HG03439 (cell line): ENCODE results near the gene HSD11B1.
"Not testable (repeated sequence)": the region's sequence is repeated elsewhere in the genome, so short reads cannot be mapped to it uniquely, and the experiment has no call there.

ENCODE experiments used
- ATAC-seq: cut with Tn5 transposase; IDR thresholded peaks from one replicate; pipeline ENCODE4 v1.9.1; 2021; ENCODE audit warnings: mild to moderate bottlenecking, moderate library complexity; ENCODE audit not compliant: unreplicated experiment

The HSD11B1 gene

DNA sequence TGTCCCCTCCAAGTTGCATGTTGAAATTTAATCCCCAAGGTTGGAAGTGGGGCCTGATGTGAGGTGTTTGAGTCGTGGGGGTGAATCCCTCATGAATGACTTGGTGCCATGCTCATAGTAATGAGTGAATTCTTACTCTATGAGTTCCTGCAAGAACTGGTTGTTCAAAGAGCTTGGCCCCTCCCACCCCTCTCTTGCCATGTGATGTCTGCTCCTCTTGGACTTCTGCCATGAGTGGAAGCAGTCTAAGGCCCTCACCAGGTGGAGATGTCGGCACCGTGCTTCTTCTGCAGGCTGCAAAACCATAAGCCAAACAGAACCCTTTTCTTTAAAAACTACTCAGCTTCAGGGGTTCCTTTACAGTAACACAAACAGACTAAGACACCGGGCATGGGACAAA, 15.2 kb upstream of the HSD11B1 start:
- ATAC-seq = no peak

DNA sequence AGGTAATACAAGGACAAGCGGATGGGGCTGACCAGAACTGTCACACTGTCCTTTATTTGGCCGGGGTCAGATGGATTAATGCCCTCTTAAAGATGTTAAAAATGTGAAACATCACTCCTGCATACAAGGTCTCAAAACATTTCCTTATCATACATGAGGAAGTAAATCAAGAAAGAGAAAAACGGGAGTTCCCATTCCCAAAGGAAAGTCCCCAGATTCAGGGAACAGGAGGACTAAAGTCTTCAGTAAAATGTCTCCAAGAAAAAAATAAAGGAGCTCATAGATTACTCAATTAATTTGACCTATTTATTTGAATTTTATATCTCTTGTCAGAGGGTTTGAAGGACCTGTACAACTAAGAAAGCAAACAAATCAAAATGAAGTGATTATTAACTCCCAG, 13.4 kb upstream of the HSD11B1 start:
- no peak for ATAC-seq

DNA sequence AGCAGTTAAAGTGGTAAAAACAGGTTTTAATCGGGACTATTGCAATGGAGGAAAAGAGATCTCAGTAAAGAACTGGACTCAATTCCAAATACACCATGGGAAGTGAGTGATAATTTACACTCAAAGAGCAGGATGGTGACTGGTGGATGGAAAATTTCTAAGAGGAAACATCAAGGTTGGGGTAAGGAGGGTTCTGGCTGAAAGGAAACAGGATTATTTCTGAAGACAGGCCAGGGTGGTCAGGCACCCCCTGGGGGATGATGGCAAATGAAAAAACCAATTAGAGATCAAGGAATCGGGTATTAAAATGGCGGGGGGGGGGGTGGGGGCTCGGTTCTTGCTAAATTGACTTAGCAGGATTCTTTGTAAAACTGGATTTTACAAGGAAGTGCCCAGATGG, 12.3 kb upstream of the HSD11B1 start:
- no peak for ATAC-seq

DNA sequence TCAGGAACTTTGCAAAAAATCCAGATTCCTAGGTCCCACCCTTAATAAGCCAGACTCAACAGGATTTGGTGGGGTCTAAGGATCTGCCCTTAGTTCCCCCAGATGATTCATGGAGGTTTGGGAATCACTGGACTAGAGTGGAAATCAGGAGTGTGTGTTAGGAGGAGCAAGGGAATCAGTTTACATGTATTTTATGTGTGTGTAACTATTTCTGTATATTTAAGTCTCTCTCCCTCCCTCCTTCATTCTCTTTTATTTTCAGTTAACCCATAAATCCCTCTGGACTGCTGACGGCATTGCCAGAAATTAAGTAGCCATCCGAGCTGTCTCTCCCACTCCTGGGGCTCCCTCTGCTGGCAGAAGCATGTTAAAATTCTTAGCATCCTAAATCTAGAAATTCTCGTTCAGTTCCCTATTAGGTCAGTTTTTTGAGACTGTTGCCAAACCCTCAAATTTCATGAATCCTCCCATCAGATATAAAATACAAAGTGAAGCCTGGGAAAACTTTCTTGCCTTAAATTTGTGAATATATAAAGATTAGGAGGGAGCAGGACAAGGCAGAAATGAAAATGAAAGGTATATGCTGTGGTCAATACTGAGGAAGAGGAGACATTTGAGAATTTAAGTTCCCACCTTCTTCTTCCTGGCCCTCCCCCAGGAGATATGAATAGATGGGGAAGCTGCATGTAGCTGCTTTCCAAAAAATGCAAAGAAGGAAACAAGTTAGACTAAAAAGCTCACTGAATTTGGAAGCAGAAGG, 11.7 kb upstream of the HSD11B1 start:
- peak; percentile 65 for ATAC-seq

DNA sequence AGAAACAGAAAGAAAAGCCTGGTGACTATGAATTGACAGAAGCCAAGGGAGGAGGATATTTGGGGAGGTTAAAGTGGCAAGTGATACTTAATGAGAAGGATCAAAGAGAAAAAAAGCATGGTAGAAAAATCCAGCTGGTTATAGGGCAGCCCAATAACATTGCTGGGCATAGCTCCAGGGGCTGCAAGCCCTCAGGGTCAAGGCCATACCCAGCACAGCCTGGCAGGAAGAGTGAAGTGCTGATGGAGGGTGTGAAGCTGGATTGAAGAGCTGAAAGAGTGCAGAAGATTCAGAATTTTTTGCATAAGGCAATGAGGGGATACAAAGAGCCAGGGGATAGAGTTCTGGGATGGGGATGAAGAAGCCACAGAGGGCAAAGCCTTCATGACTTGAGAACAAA, 8.0 kb upstream of the HSD11B1 start:
- no peak for ATAC-seq

DNA sequence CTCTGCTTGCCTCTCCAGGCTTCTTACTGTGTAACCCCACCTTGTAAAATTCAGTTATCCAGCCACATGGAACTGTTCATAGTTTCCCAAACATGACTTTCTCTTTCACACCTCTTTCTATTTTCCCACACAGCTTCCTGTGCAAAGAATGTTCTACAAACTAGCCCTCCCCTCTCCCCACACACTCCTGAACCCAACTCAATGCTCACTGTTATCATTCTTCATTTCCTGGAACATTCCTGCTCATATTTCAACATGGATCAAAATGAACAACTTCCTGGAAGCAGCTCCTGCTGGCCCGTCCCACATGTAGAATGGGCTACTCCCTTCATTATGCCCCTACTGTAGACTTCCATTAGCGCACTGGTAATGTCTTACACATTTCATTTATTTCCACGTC, 7.5 kb upstream of the HSD11B1 start:
- ATAC-seq = no peak

- not testable (repeated sequence) for ATAC-seq
Measured at GRCh38 chr1:209700686-209701085, 4.0 kb upstream of the HSD11B1 start.

DNA sequence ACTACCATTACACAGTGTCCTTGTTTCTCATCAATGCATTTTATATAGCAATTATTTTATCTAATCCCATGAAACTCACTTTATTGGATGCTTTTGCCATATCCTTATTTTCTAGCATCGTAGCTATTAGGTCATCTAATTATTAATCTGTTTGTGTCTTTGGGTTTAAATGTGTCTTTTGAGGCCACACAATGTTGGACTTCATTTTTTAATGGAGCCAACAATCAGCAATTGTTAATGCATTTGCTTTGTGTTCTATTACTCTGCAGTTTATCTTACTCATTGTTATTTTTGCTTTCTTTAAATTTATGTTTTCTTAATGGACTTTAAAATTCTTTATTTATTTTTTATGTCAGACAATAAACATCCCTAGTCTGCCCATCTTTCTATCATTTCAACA, 1.8 kb upstream of the HSD11B1 start:
- ATAC-seq = no peak

GRCh38 chr1:209703834-209704504, 677 bp upstream of the HSD11B1 start:
- peak; percentile 56 for ATAC-seq

DNA sequence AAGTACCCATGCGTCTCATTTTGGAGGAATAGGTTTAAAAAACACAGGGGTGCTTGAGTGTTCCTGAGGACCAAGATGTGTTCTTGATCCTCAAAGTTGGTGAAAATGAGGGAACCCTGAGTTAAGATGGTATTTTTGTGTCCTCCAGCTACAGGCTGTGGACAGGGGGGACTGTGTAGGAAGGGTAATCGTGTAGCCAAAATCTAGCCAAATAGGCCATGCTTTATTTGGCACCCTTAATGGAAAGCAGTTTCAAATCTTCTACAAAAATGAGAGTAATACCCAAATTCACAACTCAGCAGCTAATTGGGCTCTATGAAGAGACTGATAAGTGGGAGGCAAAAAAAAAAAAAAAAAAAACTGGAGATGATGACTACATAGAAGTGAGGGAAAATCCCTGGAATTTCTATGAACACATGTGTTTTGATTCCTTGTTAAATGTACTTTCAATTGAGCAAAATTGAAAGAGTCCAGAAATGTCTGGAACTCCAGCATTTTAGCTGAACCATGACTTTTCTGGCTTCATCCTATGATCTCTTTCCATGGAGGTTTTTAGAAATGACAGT, 470 bp downstream of the HSD11B1 start:
- no peak for ATAC-seq

DNA sequence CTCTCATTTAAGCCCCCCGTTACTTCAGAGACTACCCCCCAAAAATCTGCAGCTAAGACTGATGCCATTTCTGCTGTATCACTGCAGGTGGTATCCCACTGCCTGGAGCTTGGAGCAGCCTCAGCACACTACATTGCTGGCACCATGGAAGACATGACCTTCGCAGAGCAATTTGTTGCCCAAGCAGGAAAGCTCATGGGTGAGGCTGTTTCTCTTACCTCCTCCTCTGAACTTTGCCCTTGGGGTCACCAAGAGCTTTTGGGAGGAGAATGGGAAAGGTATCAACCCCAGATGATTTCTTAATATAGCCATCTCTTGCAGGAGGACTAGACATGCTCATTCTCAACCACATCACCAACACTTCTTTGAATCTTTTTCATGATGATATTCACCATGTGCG, 2.0 kb downstream of the HSD11B1 start:
- no peak for ATAC-seq

- ATAC-seq = no peak
Measured at GRCh38 chr1:209707308-209707707, 2.7 kb downstream of the HSD11B1 start.

DNA sequence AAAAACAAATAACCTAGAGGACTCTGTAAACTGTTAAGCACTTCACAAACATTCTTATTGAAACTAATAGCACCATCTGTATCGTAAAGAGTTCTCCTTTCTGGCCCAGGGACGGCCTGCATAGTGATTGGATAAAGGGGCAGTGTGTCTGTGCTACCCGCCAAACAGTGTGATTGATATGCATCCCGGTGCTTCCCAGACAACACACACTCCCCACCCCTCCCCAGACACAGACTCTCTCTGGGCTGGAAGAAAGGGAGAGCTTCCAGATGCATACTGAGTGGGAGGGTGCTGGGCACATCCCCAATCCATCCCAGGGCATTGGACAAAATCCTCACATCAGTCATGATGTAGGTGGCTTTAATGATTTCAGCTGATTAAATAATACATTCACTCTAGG, 3.7 kb downstream of the HSD11B1 start:
- ATAC-seq = no peak

DNA sequence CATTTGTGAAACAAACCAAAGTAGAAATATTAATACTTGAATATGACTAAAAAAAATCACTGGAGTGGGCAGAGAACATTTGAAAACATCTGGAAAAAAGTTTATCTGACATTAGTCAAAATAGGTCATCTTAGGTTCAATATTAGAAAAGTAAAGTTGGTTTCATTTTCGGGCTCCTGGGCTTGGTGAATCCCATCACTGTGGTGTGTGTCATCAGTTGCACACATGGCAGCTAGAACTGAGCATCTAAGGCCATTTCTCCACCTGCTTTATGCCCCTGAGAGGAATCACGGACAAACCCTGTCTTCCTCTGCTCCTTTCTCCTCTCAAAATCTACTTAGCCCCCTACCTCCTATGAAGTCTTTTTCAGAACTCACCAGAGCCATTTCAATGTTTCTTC, 5.4 kb downstream of the HSD11B1 start:
- ATAC-seq = no peak

DNA sequence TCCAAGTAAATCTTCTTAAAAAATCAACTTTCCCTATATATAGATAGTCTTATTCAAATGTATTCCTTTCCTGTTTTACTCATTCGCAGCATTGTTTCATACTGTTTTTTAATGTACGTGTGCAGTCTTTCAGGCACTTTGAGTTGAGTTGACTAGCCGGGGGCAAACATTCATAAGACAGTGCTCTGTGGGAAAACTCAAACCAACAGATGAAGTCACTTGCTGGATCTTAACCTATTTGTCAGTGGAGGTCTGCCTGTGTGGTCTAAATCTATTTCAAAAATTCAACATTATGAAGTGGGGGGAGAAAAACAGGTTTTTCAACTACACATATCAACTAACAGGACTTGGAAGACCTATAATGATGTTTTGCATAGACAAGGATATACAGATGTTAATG, 6.2 kb downstream of the HSD11B1 start:
- no peak for ATAC-seq

DNA sequence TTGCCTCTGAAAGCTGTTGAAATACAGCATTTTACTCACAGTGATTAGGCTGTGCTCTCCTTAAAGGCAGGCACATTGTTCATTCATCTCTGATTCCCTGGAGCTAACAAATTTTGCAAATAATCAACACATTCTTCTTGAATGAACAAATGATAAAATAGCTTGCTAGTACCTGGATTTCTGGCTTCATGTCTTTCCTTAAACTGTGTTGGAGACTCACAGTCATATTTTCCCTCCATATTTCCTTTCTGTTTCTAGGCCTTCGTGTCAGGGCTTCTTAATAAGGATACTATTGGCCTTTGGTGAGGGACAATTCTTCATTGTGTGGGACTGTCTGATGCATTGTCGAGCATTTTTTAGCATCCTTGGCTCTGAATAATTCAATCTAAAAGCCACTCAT, 9.7 kb downstream of the HSD11B1 start:
- ATAC-seq = no peak

- no peak for ATAC-seq
Measured at GRCh38 chr1:209715314-209715713, 10.7 kb downstream of the HSD11B1 start.

DNA sequence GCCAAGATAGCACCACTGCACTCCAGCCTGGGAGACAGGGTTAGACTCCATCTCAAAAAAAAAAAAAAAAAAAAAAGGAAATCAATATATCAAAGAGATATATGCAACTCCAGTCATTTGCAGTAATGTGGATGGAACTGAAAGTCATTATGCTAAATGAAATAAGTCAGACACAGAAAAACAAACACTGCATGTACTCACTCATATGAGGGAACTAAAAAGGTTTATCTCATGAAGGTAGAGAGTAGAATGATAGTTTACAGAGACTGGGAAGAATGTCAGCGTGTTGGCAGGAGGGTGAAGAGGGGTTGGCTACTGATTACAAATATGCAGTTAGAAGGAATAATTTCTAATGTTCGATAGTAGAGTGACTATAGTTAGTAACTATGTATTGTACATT, 13.2 kb downstream of the HSD11B1 start:
- ATAC-seq = no peak

GRCh38 chr1:209720326-209720725, 15.7 kb downstream of the HSD11B1 start:
- ATAC-seq = no peak

GRCh38 chr1:209720826-209721225, 16.2 kb downstream of the HSD11B1 start:
- no peak for ATAC-seq

- no peak for ATAC-seq
Measured at GRCh38 chr1:209721323-209721722, 16.7 kb downstream of the HSD11B1 start.

GRCh38 chr1:209723265-209723664, 18.6 kb downstream of the HSD11B1 start:
- no peak for ATAC-seq
